A172 (cell line): ENCODE measurements around the gene OR1N2. TPM values are rescaled to one million over a fixed set of nuclear protein-coding genes. Genes with fewer than 3 reads are reported as not detected.
"Not testable (repeated sequence)": the region's sequence is repeated elsewhere in the genome, so short reads cannot be mapped to it uniquely, and the experiment has no call there.

Experiments used
- DNase-seq: peaks from one replicate; pipeline ENCODE4 v3.0.0-alpha.2; 2015; ENCODE audit warnings: low spot score
- total RNA-seq: library from RNA; depleted of rRNA; stranded (reverse); fragments of >200 nt; shearing (Covaris generic); gene quantifications from 2 replicates; pipeline ENCODE4 v1.2.3, GENCODE V29; 2014; rRNA removed

OR1N2 gene, protein sequence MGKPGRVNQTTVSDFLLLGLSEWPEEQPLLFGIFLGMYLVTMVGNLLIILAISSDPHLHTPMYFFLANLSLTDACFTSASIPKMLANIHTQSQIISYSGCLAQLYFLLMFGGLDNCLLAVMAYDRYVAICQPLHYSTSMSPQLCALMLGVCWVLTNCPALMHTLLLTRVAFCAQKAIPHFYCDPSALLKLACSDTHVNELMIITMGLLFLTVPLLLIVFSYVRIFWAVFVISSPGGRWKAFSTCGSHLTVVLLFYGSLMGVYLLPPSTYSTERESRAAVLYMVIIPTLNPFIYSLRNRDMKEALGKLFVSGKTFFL
- not detected in 2 replicates for total RNA-seq

DNA sequence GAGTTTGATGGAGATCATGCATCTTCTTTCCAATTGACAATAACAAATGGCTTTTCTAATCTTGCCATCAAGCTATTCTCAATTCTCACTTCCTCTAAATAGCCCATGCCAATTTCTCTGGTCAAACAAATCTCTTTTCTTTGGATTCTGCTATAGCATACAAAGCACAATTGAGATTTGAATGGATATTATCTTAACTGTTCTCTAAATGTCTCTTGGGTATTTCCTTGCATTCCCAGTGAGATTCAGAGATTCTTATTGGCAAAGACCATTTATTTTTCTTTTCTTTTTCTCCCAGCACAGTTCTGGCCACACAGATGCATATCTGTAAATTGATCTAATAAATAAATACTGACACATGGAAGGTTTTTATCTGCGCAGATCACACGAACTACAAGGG lies at the start of gene OR1N2:
Gene OR1N2, plus strand, starts transcription at position 301 of the 400 bp plus-strand sequence. CDS start 100 bp downstream, outside the sequence.
- no peak for DNase-seq

DNA sequence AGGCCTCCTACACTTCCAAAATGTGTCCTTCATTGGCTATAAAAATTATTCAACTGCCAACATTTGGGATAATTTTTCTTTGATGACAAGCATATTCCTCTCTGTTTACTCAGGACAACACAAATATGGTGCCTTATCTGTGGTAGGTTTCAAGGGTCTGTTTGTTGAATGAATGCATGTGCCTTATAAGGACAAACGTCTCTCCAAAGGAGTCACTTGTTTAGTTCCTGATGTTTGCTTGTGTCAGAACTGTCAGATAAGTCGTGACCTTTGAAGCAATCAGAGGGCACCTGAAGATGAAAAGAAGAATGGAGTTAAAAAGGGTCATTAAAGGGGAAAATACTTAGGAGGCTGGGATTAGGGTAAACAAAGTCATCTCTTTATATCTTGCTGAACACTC lies 45.9 kb upstream of the OR1N2 start:
- no peak for DNase-seq

DNA sequence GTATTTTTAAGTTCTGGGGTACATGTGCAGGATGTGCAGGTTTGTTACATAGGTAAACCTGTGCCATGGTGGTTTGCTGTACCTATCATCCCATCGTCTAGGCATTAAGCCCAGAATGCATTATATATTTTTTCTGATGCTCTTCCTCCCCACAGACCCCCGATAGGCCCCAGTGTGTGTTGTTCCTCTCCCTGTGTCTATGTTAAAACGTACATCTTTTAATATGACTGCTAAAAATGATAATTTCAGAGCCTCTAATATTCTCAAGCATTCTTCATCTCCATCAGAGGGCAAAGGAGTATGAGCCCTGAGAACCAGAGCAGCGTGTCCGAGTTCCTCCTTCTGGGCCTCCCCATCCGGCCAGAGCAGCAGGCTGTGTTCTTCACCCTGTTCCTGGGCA lies 42.4 kb upstream of the OR1N2 start, which contains the start of gene OR1J2:
Gene OR1J2, plus strand, starts transcription at position 301 of the 400 bp plus-strand sequence. Its CDS starts 0 bp downstream, at position 301.
- no peak for DNase-seq

DNA sequence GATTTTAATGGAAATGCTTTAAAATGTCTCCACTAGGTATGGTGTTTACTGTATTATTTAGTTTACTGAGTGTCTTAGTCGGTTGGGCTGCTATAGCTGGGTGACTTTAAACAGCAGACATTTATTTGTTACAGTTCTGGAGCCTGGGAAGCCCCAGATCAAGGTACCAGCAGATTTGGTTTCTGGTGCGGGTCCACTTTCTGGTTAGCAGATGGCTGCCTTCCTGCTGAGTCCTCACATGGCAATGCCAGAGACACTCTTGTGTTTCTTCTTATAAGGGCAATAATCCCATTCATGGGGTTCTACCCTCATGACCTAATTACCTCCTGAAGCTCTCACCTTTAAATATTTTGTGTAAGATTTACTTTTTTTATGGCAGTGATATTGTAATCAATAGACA lies 34.7 kb upstream of the OR1N2 start:
- no peak for DNase-seq

DNA sequence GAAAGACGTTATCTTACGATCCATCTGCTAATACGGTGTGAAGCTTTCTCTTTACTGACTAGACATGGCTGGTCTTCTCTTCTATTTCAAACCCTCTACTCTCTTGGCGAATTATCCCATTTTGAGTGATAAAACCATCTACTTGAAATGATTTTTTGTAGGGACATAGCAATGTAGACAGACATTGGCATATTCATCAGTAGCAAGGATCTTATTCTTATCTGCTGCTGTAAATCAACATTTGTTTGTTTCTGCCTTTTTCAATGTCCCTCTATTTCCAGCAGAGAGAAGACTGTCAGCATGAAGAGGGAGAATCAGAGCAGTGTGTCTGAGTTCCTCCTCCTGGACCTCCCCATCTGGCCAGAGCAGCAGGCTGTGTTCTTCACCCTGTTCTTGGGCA lies 34.1 kb upstream of the OR1N2 start, which contains the start of gene OR1J4:
Gene OR1J4, plus strand, starts transcription at position 301 of the 400 bp plus-strand sequence. Its CDS starts 0 bp downstream, at position 301.
- no peak for DNase-seq

DNA sequence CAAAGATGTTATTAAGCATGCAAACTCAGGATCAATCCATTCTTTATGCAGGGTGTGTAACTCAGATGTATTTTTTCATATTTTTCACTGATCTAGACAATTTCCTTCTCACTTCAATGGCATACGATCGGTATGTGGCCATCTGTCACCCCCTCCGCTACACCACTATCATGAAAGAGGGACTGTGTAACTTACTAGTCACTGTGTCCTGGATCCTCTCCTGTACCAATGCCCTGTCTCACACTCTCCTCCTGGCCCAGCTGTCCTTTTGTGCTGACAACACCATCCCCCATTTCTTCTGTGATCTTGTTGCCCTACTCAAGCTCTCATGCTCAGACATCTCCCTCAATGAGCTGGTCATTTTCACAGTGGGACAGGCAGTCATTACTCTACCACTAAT lies 33.5 kb upstream of the OR1N2 start:
- DNase-seq = no peak

DNA sequence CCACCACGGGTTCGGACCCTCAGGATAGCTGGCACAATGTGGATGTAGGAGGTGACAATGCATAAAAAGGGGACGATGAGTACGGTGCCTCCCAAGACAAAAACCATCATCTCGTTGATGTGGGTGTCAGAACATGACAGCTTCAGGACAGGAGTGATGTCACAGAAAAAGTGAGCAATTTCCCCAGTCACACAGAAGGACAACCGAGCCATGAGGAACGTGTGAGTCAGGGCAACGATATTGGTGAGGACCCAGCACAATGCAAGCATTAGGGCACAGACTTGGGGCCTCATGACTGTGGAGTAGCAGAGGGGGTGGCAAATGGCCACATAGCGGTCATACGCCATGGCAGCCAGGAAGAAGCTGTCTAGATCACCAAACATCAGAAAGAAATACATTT lies 26.3 kb upstream of the OR1N2 start:
- no peak for DNase-seq

DNA sequence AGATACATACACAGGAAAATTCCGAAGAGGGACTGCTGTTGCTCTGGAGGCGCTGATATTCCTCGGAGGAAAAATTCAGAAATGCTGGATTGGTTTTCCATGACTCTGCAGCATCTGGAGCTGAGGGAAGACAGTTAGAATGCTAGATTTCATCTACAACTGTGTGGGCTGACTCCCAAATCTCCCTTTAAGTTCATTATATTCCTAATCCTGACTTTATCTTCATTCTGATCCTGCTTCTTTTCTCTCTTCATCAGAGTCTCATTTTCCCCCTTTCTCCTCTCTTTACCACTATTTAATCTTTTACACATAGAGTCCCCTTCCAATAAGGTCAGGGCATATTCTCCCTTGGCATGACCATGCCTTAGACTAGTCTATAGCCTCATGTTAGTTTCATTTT lies 25.7 kb upstream of the OR1N2 start, which contains the start of gene OR1N1:
Gene OR1N1, minus strand, starts transcription at position 101 of the 400 bp plus-strand sequence. Its CDS starts 0 bp downstream, at position 101.
- no peak for DNase-seq

DNA sequence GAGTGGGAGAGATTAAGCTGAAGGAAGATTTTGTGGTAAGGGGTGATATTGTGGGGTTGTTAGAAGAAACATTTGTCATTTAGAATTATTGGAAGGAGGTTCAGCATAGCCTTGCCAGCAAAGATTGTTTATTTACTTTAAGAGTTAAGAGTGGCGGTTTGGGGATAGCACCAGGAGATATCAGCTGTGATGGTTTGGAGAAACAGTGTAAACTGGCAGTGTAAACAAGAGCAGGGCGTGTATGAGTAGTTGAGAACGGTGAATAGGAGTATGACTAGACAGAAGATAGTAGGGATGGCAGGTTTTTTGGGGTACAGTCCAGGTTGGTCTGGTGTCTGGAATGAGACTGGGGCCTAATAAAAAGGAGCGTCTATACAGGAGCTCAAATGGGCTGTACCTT lies 21.8 kb upstream of the OR1N2 start:
- DNase-seq = not testable (repeated sequence)

DNA sequence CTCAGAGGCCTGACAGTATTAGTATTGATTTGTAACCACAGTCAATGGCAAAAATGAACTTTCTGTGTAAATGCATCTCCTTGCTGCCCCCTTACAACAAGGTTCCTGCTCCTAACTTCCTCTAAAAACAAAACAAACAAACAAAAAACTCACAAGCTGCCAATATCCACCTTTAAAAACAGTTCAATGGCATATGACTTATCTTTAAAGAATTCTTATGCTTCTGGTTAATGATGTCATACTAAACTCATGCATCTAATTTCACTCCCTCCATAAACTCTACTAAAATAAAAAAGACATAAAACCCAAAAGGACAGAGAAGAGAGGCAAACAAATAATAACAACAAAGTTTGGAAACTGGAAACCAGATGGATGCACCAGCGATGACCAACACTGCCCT lies 16.8 kb upstream of the OR1N2 start:
- no peak for DNase-seq

DNA sequence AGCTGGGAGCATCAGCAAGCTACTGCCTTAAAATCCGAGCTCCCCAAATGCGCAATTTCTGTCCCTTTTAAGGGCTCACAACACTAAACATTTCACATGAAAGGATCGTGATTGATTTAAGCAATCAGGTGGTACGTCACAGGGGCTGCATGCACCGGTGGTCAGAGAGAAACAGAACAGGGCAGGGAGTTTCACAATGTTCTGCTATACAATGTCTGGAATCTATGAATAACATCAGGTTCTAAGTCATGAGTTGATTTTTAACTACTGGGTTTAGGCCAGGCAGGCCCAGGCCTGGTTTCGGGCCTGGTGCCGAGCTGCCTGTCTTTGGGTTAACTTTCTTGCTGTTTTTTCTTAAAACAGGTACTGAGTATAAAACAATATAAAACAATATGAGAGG lies 15.8 kb upstream of the OR1N2 start:
- not testable (repeated sequence) for DNase-seq

DNA sequence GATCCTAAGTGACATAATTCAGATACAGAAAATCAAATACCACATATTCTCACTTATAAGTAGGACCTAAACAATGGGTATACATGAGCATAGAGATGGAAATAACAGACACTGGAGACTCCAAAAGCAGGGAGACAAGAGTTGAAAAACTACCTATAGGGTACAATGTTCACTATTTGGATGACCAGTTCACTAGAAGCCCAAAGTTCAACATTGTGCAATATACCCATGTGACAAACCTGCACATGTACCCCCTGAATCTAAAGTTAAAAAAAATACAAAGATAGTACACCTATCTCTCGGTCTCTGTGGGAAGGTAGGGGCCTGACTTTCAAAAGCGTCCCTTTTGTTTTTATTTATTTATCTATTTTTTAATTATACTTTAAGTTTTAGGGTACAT lies 14.2 kb upstream of the OR1N2 start:
- no peak for DNase-seq

DNA sequence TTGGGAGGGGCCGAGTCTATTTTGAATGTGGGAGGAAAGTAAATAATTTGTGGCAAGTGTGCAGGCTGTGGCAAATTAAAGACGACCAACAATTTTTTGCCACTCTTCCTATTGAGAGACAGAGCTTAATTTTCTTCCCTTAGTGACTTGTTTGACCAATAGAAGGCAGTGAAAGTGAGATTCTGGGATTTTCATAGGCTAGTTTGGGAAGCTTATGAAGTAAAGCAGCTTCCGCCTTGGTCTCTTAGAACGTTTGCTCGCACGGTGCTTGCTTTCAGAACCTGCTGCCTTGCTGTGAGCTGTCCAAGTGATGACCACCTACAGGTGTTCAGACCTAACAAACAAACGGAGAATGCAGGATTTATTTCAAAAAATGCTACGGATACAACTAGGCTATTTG lies 6.7 kb upstream of the OR1N2 start:
- peak; percentile 29 for DNase-seq

DNA sequence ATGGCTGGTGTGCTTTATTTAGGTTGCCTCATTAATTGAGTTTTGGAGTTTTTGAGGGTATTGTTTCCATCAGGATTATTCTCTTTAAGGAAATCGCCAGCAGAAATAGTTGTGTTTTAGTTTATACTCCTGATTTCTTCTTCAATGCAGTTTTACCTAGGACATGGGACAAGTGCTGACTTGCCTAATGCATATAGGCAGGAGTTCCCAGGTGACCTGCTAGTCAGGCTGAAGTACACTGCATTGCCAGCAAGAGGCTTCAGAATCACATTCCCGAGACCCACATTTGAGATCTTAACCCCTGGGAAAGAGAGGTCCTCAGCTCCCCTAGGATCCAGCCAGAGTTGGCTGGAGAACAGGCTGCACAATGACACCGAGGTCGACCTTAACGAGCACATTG lies 1.5 kb upstream of the OR1N2 start:
- no peak for DNase-seq

DNA sequence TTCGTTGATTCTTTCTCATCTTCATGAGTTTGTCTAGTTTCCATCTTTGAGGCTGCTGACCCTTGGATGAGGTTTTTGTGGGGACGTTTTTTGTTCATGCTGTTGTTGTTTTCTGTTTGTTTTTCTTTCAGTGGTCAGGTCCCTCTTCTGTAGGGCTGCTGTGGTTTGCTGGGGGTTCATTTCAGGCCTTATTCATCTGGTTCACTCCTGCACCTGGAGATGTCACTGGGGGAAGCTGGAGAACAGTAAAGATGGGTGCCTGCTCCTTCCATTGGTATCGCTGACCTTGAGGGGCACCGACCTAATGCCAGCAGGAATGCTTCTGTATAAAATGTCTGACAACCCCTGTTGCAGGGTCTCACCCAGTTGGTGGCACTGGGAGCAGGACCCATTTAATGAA lies 8.5 kb downstream of the OR1N2 start:
- no peak for DNase-seq

DNA sequence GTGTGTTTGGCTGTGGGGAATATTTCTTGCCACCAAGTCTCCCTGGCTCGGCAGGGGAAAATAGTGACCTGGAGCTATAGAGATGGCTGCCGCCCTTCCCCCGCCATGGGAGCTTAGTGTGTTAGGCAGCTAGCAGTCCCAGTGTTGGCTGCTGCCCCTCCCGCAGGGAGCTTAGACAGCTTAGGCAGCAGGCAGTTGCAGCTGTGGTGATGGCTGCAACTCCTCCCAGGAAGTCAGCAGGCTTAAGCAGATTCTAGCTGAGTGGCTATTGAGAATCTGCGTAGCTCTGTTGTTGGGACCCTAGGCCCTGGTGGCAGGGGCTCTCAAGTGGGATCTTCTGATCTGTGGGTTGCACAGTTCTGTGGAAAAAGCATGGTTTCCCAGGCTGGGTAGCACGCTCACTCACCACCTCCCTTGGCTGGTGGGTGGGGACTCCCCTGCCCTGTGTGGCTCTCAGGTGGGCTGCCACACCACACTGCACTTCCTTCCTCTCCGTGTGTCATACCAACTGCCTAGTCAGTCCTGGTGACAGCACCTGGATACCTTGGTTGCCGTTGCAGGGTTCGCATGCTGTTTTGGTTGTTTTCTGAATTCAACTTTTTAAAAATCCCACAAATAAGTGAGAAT lies 9.3 kb downstream of the OR1N2 start:
- no peak for DNase-seq

DNA sequence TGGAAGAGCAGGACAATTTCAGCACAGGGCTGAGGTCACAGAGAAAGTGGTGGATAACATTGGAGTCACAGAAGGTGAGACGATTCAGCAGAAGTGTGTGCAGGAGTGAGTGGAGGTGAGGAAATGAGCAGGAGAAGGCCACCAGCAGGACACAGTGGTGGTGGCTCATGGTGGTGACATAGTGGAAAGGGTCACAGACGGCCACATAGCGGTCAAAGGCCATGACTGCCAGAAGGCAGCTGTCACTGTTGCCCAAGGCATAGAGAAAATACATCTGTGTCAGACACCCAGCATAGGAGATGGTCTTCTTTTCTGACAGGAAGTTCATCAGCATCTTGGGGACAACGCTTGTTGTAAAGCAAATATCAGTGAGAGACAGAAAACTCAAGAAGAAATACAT lies 15.0 kb downstream of the OR1N2 start:
- DNase-seq = no peak

DNA sequence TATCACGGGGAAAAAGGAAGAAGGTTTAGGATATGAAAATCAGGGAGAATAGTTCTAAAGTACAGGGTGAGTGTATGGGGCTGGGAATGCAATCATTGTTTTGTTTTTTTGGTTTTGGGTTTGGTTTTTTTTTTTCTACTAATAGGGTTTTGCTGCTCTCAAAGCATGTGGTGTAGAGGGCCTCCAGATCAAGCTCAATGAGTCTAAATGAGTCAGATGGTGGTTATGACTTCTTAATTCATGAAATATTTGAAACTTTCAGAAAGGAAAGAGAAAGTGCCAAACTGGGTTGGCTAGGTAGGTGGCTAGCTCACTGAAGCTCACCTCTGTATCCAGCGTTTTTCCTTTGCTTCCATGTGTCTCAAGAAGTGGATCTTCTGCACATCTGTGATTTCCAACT lies 19.5 kb downstream of the OR1N2 start:
- DNase-seq = no peak

DNA sequence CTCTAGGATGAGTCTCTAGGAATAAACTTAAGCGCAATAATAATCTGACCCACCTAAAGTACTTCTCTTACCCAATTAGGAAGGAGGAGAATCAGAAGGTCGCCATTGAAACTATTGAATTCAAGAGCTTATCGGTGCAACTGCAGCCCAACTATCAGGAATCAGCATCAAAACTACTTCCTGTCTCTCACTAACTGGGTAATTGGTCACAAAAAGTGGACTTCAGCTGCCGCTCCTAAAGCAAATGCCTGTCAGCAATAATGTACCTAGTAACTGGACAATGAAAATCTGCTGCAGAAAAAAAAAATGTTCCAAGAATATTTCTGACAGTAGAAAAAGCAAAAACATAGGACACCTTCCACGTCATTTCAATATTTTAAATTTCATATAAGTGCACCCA lies 27.0 kb downstream of the OR1N2 start:
- no peak for DNase-seq

DNA sequence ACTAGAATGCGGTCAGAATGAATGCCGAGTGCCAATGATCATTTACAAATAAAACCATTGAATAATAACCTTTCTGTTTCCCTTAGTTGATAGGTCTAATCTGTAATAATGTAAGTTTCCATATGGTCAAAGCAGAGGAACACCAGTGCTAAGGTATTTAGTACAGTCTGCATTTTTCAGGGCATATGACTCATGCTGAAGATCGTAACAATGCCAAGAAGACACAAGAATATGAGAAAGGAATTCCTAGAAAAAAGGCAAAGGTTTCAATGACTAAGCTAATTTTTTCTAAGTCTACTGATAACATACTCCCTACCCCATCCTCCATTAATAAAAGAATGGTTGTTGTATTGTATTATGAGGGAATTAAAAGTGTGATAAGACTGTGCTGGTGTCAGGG lies 27.4 kb downstream of the OR1N2 start:
- DNase-seq = peak; percentile 90

DNA sequence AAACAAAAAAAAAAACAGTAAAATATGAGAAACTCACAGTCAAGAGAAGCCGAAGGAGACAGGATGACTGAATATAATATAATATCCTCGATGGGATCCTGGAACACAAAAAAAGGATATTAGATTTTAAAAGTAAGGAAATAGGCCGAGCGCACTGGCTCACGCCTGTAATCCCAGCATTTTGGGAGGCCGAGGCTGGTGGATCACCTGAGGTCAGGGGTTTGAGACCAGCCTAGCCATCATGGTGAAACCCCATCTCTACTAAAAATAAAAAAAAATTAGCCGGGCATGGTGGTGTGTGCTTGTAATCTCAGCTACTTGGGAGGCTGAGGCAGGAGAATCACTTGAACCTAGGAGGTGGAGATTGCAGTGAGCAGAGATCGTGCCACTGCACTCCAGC lies 30.4 kb downstream of the OR1N2 start, which contains the start of gene OR1L8:
Gene OR1L8, minus strand, starts transcription at position 101 of the 400 bp plus-strand sequence. CDS start 14,907 bp downstream, outside the sequence.
- not testable (repeated sequence) for DNase-seq
